Mesenchymal stem cell (in vitro differentiated cells and primary cell): Measurements from ENCODE around the gene SEZ6.
"Not testable (repeated sequence)": the region's sequence is repeated elsewhere in the genome, so short reads cannot be mapped to it uniquely, and the experiment has no call there.

ENCODE experiments used
- DNase-seq: peaks from one replicate; pipeline ENCODE4 v3.0.0-alpha.2; 2013
- H2AFZ ChIP-seq: one replicate; pipeline ENCODE4 v1.6.1; 2013; ENCODE audit warnings: low read depth, mild to moderate bottlenecking, control low read depth, inconsistent platforms, low read length, moderate library complexity
- H2AK5ac ChIP-seq: 2 replicates; pipeline ENCODE4 v1.6.1; 2013; ENCODE audit warnings: low read length, moderate library complexity, mild to moderate bottlenecking, inconsistent platforms; ENCODE audit not compliant: severe bottlenecking
- H2BK120ac ChIP-seq: one replicate; pipeline ENCODE4 v1.6.1; 2013; ENCODE audit warnings: low read depth, mild to moderate bottlenecking, inconsistent platforms, low read length, moderate library complexity
- H2BK12ac ChIP-seq, 2 experiments: one replicate each; pipeline ENCODE4 v1.6.1; 2013; ENCODE audit warnings: inconsistent platforms in 2 of 2, low read length in 2 of 2, mild to moderate bottlenecking in 2 of 2, moderate library complexity in 2 of 2, control low read depth in 1 of 2
- H2BK15ac ChIP-seq: one replicate; pipeline ENCODE4 v1.6.1; 2013; ENCODE audit warnings: mild to moderate bottlenecking, low read depth, inconsistent platforms; ENCODE audit not compliant: poor library complexity, severe bottlenecking
- H2BK5ac ChIP-seq: 2 replicates; pipeline ENCODE4 v1.6.1; 2013; ENCODE audit warnings: low read depth, mild to moderate bottlenecking, low read length, control low read depth, inconsistent platforms; ENCODE audit not compliant: poor library complexity, severe bottlenecking
- H3K14ac ChIP-seq, 2 experiments: one replicate each; pipeline ENCODE4 v1.6.1; 2013; ENCODE audit warnings: inconsistent platforms in 2 of 2, low read length in 2 of 2, control low read depth in 1 of 2, mild to moderate bottlenecking in 1 of 2, moderate library complexity in 1 of 2
- H3K18ac ChIP-seq, 2 experiments: one replicate each; pipeline ENCODE4 v1.6.1; 2013; ENCODE audit warnings: inconsistent platforms in 2 of 2, low read length in 2 of 2, control low read depth in 1 of 2, low read depth in 1 of 2, mild to moderate bottlenecking in 1 of 2
- H3K23ac ChIP-seq, 2 experiments: one replicate each; pipeline ENCODE4 v1.6.1; 2013; ENCODE audit warnings: inconsistent platforms in 2 of 2, low read length in 2 of 2, mild to moderate bottlenecking in 2 of 2, moderate library complexity in 2 of 2, control low read depth in 1 of 2
- H3K27ac ChIP-seq: 2 replicates; pipeline ENCODE4 v1.5.1; 2013; ENCODE audit warnings: mild to moderate bottlenecking, moderate library complexity, low read length, control low read depth, inconsistent platforms; ENCODE audit not compliant: poor library complexity, severe bottlenecking
- H3K27me3 ChIP-seq, 2 experiments: 2 replicates each; pipeline versions ENCODE4 v1.6.1 to v1.7.0; 2013; ENCODE audit warnings: low read length in 2 of 2, mild to moderate bottlenecking in 2 of 2, moderate library complexity in 2 of 2, control low read depth in 1 of 2, inconsistent platforms in 1 of 2; ENCODE audit not compliant: control insufficient read depth in 1 of 2, insufficient read depth in 1 of 2
- H3K36me3 ChIP-seq, 2 experiments: 2 replicates each; pipeline versions ENCODE4 v1.6.1 to v1.7.0; 2013; ENCODE audit warnings: low read length in 2 of 2, control low read depth in 1 of 2, inconsistent platforms in 1 of 2, low read depth in 1 of 2, mild to moderate bottlenecking in 1 of 2; ENCODE audit not compliant: insufficient read depth in 2 of 2, control insufficient read depth in 1 of 2
- H3K4ac ChIP-seq, 2 experiments: one replicate each; pipeline ENCODE4 v1.6.1; 2013; ENCODE audit warnings: inconsistent platforms in 2 of 2, low read length in 2 of 2, mild to moderate bottlenecking in 2 of 2, moderate library complexity in 2 of 2, control low read depth in 1 of 2, low read depth in 1 of 2
- H3K4me1 ChIP-seq: 2 replicates; pipeline ENCODE4 v1.6.1; 2013; ENCODE audit warnings: low read depth, low read length, control low read depth; ENCODE audit not compliant: control insufficient read depth, insufficient read depth
- H3K4me2 ChIP-seq: 2 replicates; pipeline ENCODE4 v1.6.1; 2013; ENCODE audit warnings: low read length, mild to moderate bottlenecking, inconsistent platforms; ENCODE audit not compliant: poor library complexity, severe bottlenecking
- H3K4me3 ChIP-seq, 2 experiments: 2 replicates each; pipeline versions ENCODE4 v1.5.1 to v1.7.0; 2013; ENCODE audit warnings: low read length in 2 of 2, mild to moderate bottlenecking in 2 of 2, control low read depth in 1 of 2, low read depth in 1 of 2; ENCODE audit not compliant: insufficient read depth in 1 of 2
- H3K79me1 ChIP-seq: replicated peaks from 2 replicates; pipeline ENCODE4 v1.6.1; 2013; ENCODE audit warnings: mild to moderate bottlenecking, control low read depth, low read length, inconsistent platforms; ENCODE audit not compliant: poor library complexity, severe bottlenecking
- H3K9ac ChIP-seq: 2 replicates; pipeline ENCODE4 v1.7.0; 2013; ENCODE audit warnings: mild to moderate bottlenecking, low read length, moderate library complexity
- H3K9me3 ChIP-seq: 2 replicates; pipeline ENCODE4 v1.7.0; 2013; ENCODE audit warnings: mild to moderate bottlenecking, low read length; ENCODE audit not compliant: control insufficient read depth
- H4K8ac ChIP-seq: one replicate; pipeline ENCODE4 v1.6.1; 2013; ENCODE audit warnings: inconsistent platforms, mild to moderate bottlenecking, low read length, moderate library complexity
- H4K91ac ChIP-seq: one replicate; pipeline ENCODE4 v1.6.1; 2013; ENCODE audit warnings: mild to moderate bottlenecking, low read length, inconsistent platforms
- WGBS: methylation state at CpG from one replicate; pipeline ENCODE4 v1.1.7; 2013; ENCODE audit warnings: mixed read lengths; 5-methylcytosine and 5-hydroxymethylcytosine counted together

SEZ6 gene

DNA sequence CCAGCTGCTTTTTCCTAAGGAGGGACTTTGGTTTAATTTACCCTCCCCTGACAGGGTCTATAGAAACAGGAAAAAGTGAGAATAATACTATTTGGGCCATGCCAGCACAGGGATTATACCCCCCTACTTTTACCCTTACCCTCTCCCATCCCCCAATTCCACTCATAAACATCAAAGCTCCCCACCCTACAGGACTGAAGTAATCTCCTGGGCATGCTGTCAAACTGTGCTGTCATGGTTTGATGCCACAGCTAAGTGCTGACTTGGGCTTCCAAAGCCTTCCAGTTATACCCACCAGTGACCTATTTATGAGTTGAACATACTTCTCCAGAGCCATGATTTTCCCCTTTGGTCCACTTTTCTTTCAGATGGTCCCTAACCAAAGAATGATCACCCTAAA lies 67.3 kb downstream of the SEZ6 start:
- Histone ChIP-seq H3K36me3 (peaks cover 9 to 34% of the 10 kb centered on the region in 2 experiments), H3K9ac (no peak overlapping the region), H2AK5ac (no peak overlapping the region), H3K4me1 (no peaks in the 10 kb centered on the region), H3K14ac (no peak overlapping the region), H4K8ac (no peak overlapping the region), H2BK12ac (no peak overlapping the region), H3K4me2 (no peak overlapping the region), H3K4me3 (no peak overlapping the region), H3K18ac (no peak overlapping the region), H3K79me1 (no peaks in the 10 kb centered on the region), H4K91ac (no peak overlapping the region), H3K23ac (peak overlapping the region in 1 of 2 experiments; percentile 84), H3K27me3 (no peaks in the 10 kb centered on the region), H2BK15ac (no peak overlapping the region), H2BK120ac (no peak overlapping the region), H3K4ac (no peak overlapping the region), H3K9me3 (no peaks in the 10 kb centered on the region), H2BK5ac (no peak overlapping the region), H2AFZ (no peak overlapping the region), H3K27ac (no peak overlapping the region)
- DNase-seq = no peak

DNA sequence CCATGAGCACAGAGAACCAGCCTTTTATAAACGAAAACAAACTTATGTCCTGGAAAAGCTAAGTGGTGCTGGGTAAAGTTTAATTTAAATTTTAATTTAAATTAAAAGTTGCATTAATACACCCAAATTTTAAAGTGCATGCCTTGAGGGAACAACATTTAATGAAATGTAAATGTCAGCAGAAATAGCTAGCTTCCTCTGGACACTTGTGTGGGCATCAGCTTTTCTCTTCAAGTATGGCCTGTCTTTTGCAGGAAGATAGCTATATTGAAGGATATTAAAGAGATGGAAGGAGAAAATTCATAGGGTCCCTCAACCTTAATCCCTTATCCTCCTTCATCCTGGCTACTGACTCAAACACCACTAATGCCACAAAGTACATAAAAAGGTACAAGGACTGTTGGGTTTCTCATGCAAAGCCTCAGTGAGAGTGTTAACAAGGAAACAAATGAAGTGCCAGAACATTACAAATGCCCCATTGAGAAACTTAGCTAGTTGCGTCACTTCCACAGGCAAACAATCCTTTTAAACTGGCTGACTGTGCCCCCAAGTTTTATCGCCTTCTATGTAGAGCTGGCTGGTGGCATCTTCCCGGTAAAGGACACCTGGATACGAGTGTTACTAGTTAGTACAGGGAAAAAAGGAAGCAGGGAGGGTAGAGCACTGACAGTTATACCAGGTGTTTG lies 68.6 kb downstream of the SEZ6 start:
- H3K14ac ChIP-seq = no peak overlapping the region
- no peak overlapping the region for H3K23ac ChIP-seq
- no peak overlapping the region for H3K9ac ChIP-seq
- no peak overlapping the region for H2BK120ac ChIP-seq
- no peaks in the 10 kb centered on the region for H3K4me1 ChIP-seq
- no peak overlapping the region for H4K91ac ChIP-seq
- H3K27ac ChIP-seq = no peak overlapping the region
- H2BK5ac ChIP-seq = no peak overlapping the region
- no peak overlapping the region for H2BK15ac ChIP-seq
- no peak overlapping the region for H3K4me2 ChIP-seq
- H3K79me1 ChIP-seq = peaks cover 3% of the 10 kb centered on the region
- H2AFZ ChIP-seq = no peak overlapping the region
- no peaks in the 10 kb centered on the region for H3K9me3 ChIP-seq
- H3K36me3 ChIP-seq = peaks cover 11 to 25% of the 10 kb centered on the region in 2 experiments
- H3K4ac ChIP-seq = no peak overlapping the region
- H3K27me3 ChIP-seq = no peaks in the 10 kb centered on the region
- no peak overlapping the region for H3K18ac ChIP-seq
- no peak overlapping the region for H3K4me3 ChIP-seq
- no peak overlapping the region for H4K8ac ChIP-seq
- no peak overlapping the region for H2BK12ac ChIP-seq
- no peak overlapping the region for H2AK5ac ChIP-seq
- 96% methylated on average over 4 of the region's 5 CpGs for WGBS
- peak; percentile 72 for DNase-seq

DNA sequence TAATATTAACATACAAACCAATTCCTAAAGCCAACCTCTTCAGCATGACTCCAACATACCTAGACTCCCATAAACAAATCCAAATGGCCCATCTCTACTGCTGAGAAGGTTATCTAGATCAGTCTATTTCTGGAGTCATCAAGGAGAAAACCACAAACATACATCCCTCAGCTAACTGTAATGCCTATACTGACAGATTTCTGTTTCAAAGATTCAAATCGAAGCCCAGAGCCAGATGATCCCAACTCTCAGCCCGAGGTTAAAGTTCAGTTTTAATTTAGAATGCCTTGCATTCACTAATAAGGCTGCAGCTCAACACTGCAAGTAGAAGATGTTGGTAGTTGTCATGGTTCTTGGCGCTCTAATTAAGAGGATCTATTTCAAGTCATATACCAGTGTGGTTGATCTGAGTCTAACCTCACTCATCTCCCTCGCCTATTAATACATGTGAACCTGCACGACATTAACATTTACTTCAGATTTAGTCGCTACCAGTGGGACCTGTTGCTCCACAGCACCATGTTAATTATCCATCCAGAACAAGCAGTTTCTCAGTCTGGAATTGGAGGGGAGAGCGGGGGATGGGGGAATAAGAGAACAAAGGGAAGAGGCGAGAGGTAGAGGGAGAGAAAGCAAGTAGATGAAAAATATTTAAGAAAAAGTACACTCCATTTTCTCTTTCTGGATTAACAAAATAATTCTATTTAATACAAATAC lies 69.9 kb downstream of the SEZ6 start:
- 98% methylated on average over 6 of the region's 8 CpGs for WGBS
- Histone ChIP-seq H2BK15ac (no peak overlapping the region), H3K9me3 (no peaks in the 10 kb centered on the region), H3K4me2 (no peak overlapping the region), H3K9ac (no peak overlapping the region), H3K27me3 (no peaks in the 10 kb centered on the region), H3K79me1 (peaks cover 3% of the 10 kb centered on the region), H2AFZ (no peak overlapping the region), H3K36me3 (peaks cover 16 to 21% of the 10 kb centered on the region in 2 experiments), H2AK5ac (no peak overlapping the region), H4K91ac (no peak overlapping the region), H3K4ac (no peak overlapping the region), H3K18ac (no peak overlapping the region), H3K4me1 (no peaks in the 10 kb centered on the region), H2BK5ac (no peak overlapping the region), H3K23ac (no peak overlapping the region), H2BK12ac (no peak overlapping the region), H2BK120ac (no peak overlapping the region), H3K4me3 (no peak overlapping the region), H3K14ac (no peak overlapping the region), H3K27ac (no peak overlapping the region), H4K8ac (no peak overlapping the region)
- DNase-seq = no peak

DNA sequence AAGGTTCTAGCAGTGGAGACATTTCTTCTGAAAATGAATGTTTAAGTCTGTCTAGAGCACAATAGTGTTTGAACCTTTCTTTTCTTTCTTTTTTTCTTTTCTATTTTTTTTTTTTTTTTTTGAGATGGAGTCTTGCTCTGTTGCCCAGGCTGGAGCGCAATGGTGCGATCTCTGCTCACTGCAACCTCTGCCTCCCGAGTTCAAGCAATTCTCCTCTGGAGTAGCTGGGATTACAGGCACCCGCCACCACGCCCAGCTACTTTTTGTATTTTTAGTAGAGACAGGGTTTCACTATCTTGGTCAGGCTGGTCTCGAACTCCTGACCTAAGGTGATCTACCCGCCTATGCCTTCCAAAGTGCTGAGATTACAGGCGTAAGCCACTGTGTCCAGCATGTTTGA lies 71.3 kb downstream of the SEZ6 start:
- 99% methylated on average over 8 of the region's 8 CpGs for whole genome bisulfite sequencing
- not testable (repeated sequence) for H3K79me1 ChIP-seq, H2AK5ac ChIP-seq, H3K4ac ChIP-seq, H3K18ac ChIP-seq, H3K4me3 ChIP-seq, H3K4me2 ChIP-seq, H3K14ac ChIP-seq, H4K8ac ChIP-seq, H3K4me1 ChIP-seq, H2BK5ac ChIP-seq, H2AFZ ChIP-seq, H2BK12ac ChIP-seq, H2BK120ac ChIP-seq, DNase-seq, H2BK15ac ChIP-seq, H4K91ac ChIP-seq, H3K9me3 ChIP-seq, H3K27me3 ChIP-seq, H3K27ac ChIP-seq, H3K23ac ChIP-seq, H3K9ac ChIP-seq
- peaks cover 16 to 21% of the 10 kb centered on the region in 2 experiments for H3K36me3 ChIP-seq
